ENCODE data around the gene IVL.

GRCh38 chr1:152886085-152886484, 22.3 kb upstream of the IVL start:
- no peak for TF ChIP-seq CTCF (IDR thresholded peaks at IDR 0.05; ENCODE audit: extremely low read depth in 1 of 2, insufficient read depth in 1 of 2, low read depth in 1 of 2, low read length in 2 of 2)
- TF ChIP-seq MYC (IDR thresholded peaks at IDR 0.05; ENCODE audit: low read depth, low read length): no peak
- TF ChIP-seq MAX (IDR thresholded peaks at IDR 0.05; ENCODE audit: insufficient read depth, insufficient read length): no peak
- TF ChIP-seq POLR2A (IDR thresholded peaks at IDR 0.05; ENCODE audit: low read depth, low read length): no peak
- TF ChIP-seq POLR2AphosphoS5 (IDR thresholded peaks at IDR 0.05; ENCODE audit: insufficient read depth, low read depth, low read length): no peak
- TF ChIP-seq EZH2 (IDR thresholded peaks at IDR 0.05; ENCODE audit: borderline replicate concordance, low read depth, low read length, severe bottlenecking): no peak
- no peak for TF ChIP-seq JUN (IDR thresholded peaks at IDR 0.05; ENCODE audit: borderline replicate concordance, insufficient read depth, insufficient read length, low read depth)

Data from endothelial cell of umbilical vein (primary cell).